Measurements from ENCODE around the gene PSAP.

PSAP gene

DNA sequence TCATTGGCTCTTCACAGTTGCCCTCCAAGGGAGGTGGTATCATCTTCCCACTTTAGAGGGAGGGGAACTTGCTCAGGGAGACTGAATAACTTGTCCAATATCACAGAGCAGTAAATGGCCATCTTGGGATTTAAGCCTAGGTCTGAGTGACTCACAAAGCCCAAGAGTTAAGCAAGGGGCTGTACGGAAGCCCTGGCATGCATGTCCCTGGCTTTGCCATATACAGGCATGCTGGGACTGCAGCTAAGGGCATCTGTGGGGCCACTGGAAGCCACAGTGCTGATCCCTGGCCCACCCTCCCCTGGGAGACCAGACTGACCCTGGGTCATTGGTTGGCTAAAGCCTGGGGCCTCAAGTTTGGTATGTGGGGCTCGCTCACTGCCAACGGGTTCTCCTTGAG is 80.8 kb downstream of the PSAP start:
- Histone ChIP-seq H3K9me3 (ENCODE audit: control insufficient read depth, low read length) (no peaks in the 10 kb centered on the region), H3K27ac (ENCODE audit: low read depth, low read length, severe bottlenecking) (no peak overlapping the region), H3K36me3 (ENCODE audit: control insufficient read depth, insufficient read depth, low read length) (no peaks in the 10 kb centered on the region), H3K4me3 (ENCODE audit: extremely low read depth, insufficient read depth, low read length, poor library complexity, severe bottlenecking) (no peak overlapping the region), H3K4me1 (ENCODE audit: control insufficient read depth, insufficient read depth, low read length, poor library complexity, severe bottlenecking) (peaks cover 59% of the 10 kb centered on the region)
- 100% methylated on average over 2 to 3 of the region's 3 CpGs for WGBS, 2 experiments (ENCODE audit: insufficient coverage in 2 of 2)

DNA sequence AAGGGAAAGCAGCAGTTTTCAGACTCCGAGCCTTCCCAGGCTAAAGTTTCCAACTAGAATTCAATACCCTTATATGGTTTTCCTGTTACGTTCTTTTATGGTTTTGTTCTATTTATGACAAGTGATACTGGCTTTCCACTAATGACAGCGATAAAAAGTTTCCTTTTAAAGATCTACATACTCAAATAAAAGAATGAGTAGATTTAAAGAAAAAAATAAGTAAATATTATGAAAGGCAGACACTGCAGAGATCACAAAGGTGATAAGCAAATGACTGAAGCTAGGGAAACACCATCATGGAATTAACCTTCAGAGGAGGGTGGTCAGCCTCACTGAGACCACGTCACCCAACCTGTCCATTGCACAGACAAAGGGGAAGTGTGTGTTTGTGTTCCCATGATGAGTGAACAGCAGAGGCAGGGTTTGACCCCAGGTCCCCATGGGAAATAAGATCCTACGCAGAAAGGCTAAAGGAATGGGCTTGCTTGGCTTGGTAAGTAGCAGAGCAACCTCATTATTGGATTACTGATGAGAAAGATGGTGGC is 81.7 kb downstream of the PSAP start:
- no peaks in the 10 kb centered on the region for H3K36me3 ChIP-seq (ENCODE audit: control insufficient read depth, insufficient read depth, low read length)
- 96 to 100% methylated on average over 1 to 2 of the region's 5 CpGs for WGBS, 2 experiments (ENCODE audit: insufficient coverage in 2 of 2)
- no peak overlapping the region for H3K4me3 ChIP-seq (ENCODE audit: extremely low read depth, insufficient read depth, low read length, poor library complexity, severe bottlenecking)
- H3K27ac ChIP-seq (ENCODE audit: low read depth, low read length, severe bottlenecking), result no peak overlapping the region
- H3K4me1 ChIP-seq (ENCODE audit: control insufficient read depth, insufficient read depth, low read length, poor library complexity, severe bottlenecking), result peaks cover 63% of the 10 kb centered on the region
- H3K9me3 ChIP-seq (ENCODE audit: control insufficient read depth, low read length), result no peaks in the 10 kb centered on the region

DNA sequence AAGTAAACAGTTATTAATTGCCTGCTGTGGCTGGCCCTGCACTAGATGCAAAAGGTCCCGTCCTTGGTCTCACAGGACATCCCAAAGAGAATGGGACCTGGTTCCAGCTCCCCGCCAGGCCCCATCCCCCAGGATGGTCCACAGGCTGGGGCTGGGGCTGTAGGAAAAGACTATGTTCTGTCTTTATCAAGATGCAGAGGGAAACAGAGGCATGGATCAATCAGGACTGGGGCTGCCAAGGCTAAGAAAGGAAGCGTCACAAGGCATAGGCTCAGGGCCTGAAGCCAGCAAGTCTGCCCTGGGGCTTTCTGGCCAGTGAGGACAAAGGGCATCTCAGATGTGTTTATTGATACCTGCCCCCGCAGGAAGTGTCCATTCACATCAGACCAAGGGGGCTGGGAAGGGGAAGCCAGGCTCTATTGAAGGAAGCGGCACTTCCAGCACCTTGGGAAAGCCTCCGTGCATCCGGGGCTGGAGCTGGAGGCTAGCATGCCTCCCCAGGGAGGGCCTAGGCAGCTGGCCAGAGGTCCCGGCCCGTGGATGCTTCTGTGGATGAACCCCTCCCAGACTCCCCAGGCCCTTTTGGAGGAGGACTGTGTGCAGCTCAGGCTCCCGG is 83.5 kb downstream of the PSAP start:
- no peaks in the 10 kb centered on the region for H3K36me3 ChIP-seq (ENCODE audit: control insufficient read depth, insufficient read depth, low read length)
- WGBS, 2 experiments (ENCODE audit: insufficient coverage in 2 of 2), result 84% methylated on average over 8 to 10 of the region's 10 CpGs
- H3K27ac ChIP-seq (ENCODE audit: low read depth, low read length, severe bottlenecking), result peak overlapping the region; percentile 87
- H3K9me3 ChIP-seq (ENCODE audit: control insufficient read depth, low read length), result no peaks in the 10 kb centered on the region
- peaks cover 56% of the 10 kb centered on the region for H3K4me1 ChIP-seq (ENCODE audit: control insufficient read depth, insufficient read depth, low read length, poor library complexity, severe bottlenecking)
- no peak overlapping the region for H3K4me3 ChIP-seq (ENCODE audit: extremely low read depth, insufficient read depth, low read length, poor library complexity, severe bottlenecking)

DNA sequence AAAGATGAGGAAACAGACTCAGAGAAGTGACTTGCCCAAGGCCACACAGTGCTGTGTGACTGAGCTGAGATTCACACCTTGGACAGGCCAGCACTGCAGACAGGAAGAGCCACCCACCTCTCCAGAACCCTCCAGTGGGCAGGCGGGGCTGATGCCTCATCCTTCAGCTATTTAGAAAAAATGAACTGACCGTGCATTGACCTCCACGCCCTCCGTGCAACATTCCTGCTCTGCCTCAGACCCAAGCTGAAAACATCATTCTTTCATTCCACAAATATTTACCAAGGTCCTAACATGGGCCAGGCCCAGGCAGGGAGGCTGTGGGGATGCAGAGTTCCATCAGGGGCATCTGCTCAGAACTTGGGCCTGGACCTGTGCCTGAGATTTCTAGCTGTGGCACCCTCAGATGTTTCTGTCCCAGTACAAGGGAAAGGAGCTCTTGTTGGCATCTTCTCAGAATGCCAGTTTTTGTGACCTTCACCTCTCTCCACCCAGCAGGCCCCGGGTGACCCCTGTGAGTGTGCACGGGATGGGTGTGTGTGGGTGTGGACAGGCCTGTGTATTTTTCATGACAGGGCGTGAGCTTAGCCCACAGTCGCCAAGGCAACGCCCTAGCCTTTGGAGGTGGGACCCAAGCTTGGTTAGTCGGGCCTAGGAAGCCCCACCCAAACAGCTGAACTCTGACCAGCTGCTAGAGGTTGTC is 84.2 kb downstream of the PSAP start:
- H3K4me3 ChIP-seq (ENCODE audit: extremely low read depth, insufficient read depth, low read length, poor library complexity, severe bottlenecking), result no peak overlapping the region
- H3K9me3 ChIP-seq (ENCODE audit: control insufficient read depth, low read length), result no peaks in the 10 kb centered on the region
- 75 to 83% methylated on average over 8 of the region's 10 CpGs for WGBS, 2 experiments (ENCODE audit: insufficient coverage in 2 of 2)
- no peaks in the 10 kb centered on the region for H3K36me3 ChIP-seq (ENCODE audit: control insufficient read depth, insufficient read depth, low read length)
- peaks cover 52% of the 10 kb centered on the region for H3K4me1 ChIP-seq (ENCODE audit: control insufficient read depth, insufficient read depth, low read length, poor library complexity, severe bottlenecking)
- H3K27ac ChIP-seq (ENCODE audit: low read depth, low read length, severe bottlenecking), result peak overlapping the region; percentile 87
